ENCODE results near the gene GALNT8. TPM values are rescaled to one million over a fixed set of nuclear protein-coding genes. Genes with fewer than 3 reads are reported as not detected.

Gene GALNT8
- total and polyA plus RNA-seq, 2 donors (not counting 1 experiment from before 2014, with no cell fraction given), result 0.30 to 1.3 TPM

- H3K27me3 Mint-ChIP-seq, result peaks cover 16% of the 10 kb centered on the region
- H3K4me3 ChIP-seq (ENCODE audit: control extremely low read depth in 1 of 5, extremely low read depth in 1 of 5, insufficient read depth in 1 of 5, low read depth in 2 of 5, low read length in 4 of 5), result no peak overlapping the region
- intact Hi-C loops (cut with micrococcal nuclease), result no loop called here
- no peaks in the 10 kb centered on the region for H3K4me1 Mint-ChIP-seq
- H3K4me1 ChIP-seq (ENCODE audit: control insufficient read depth in 2 of 2, insufficient read depth in 2 of 2, low read length in 2 of 2), result no peaks in the 10 kb centered on the region
- H3K9ac ChIP-seq (ENCODE audit: low read length), result no peak overlapping the region
- H3K27ac ChIP-seq (ENCODE audit: low read length in 2 of 2), result no peak overlapping the region
- no peaks in the 10 kb centered on the region for H3K9me3 ChIP-seq (ENCODE audit: control extremely low read depth in 1 of 3, control insufficient read depth in 2 of 3, insufficient read depth in 1 of 3, low read length in 2 of 3)
- ATAC-seq (ENCODE audit: low read depth), result no peak
- H4K20me1 ChIP-seq (ENCODE audit: control insufficient read depth, insufficient read depth, low read length, poor library complexity, severe bottlenecking), result no peaks in the 10 kb centered on the region
- TF ChIP-seq EZH2 (IDR thresholded peaks at IDR 0.05; ENCODE audit: borderline replicate concordance, insufficient read depth, low read depth, low read length, poor library complexity, severe bottlenecking) (no peak), CTCF (IDR thresholded peaks at IDR 0.05) (no peak)
- ChIA-PET CTCF (no interaction called here), POLR2A (no interaction called here)
- DNase-seq, result no peak
- no peaks in the 10 kb centered on the region for H3K79me2 ChIP-seq (ENCODE audit: control insufficient read depth, insufficient read depth, low read length)
- no CpG with 5 or more reads among the region's 1 CpG for WGBS (ENCODE audit: insufficient coverage)
- no peak overlapping the region for H3K27ac Mint-ChIP-seq
- no peaks in the 10 kb centered on the region for H3K36me3 ChIP-seq (replicated peaks in 1 of 2; ENCODE audit: control extremely low read depth in 1 of 2, control insufficient read depth in 1 of 2, extremely low read depth in 1 of 2, insufficient read depth in 2 of 2, low read length in 1 of 2)
- no peaks in the 10 kb centered on the region for H3K9me3 Mint-ChIP-seq (ENCODE audit: insufficient read depth)
- no peaks in the 10 kb centered on the region for H3K27me3 ChIP-seq (replicated peaks in 1 of 4; ENCODE audit: control extremely low read depth in 1 of 4, control insufficient read depth in 3 of 4, insufficient read depth in 4 of 4, low read length in 3 of 4)
- H2AFZ ChIP-seq (ENCODE audit: insufficient read depth, low read depth, low read length, poor library complexity, severe bottlenecking), result no peak overlapping the region
- no peak overlapping the region for H3K4me3 Mint-ChIP-seq
- H3K4me2 ChIP-seq (replicated peaks; ENCODE audit: low read depth, low read length, poor library complexity, severe bottlenecking), result no peak overlapping the region
Measured at GRCh38 chr12:4710113-4710512, 10.1 kb upstream of the GALNT8 start.

GRCh38 chr12:4714879-4715278 is 5.3 kb upstream of the GALNT8 start:
- TF ChIP-seq EZH2 (IDR thresholded peaks at IDR 0.05; ENCODE audit: borderline replicate concordance, insufficient read depth, low read depth, low read length, poor library complexity, severe bottlenecking) (no peak), CTCF (IDR thresholded peaks at IDR 0.05) (no peak)
- H4K20me1 ChIP-seq (ENCODE audit: control insufficient read depth, insufficient read depth, low read length, poor library complexity, severe bottlenecking), result no peaks in the 10 kb centered on the region
- no peaks in the 10 kb centered on the region for H3K9me3 ChIP-seq (ENCODE audit: control extremely low read depth in 1 of 3, control insufficient read depth in 2 of 3, insufficient read depth in 1 of 3, low read length in 2 of 3)
- H3K27me3 Mint-ChIP-seq, result peaks cover 23% of the 10 kb centered on the region
- no peaks in the 10 kb centered on the region for H3K36me3 ChIP-seq (replicated peaks in 1 of 2; ENCODE audit: control extremely low read depth in 1 of 2, control insufficient read depth in 1 of 2, extremely low read depth in 1 of 2, insufficient read depth in 2 of 2, low read length in 1 of 2)
- H3K4me1 Mint-ChIP-seq, result no peaks in the 10 kb centered on the region
- H3K4me1 ChIP-seq (ENCODE audit: control insufficient read depth in 2 of 2, insufficient read depth in 2 of 2, low read length in 2 of 2), result no peaks in the 10 kb centered on the region
- ChIA-PET CTCF (no interaction called here), POLR2A (no interaction called here)
- no peak overlapping the region for H2AFZ ChIP-seq (ENCODE audit: insufficient read depth, low read depth, low read length, poor library complexity, severe bottlenecking)
- H3K4me2 ChIP-seq (replicated peaks; ENCODE audit: low read depth, low read length, poor library complexity, severe bottlenecking), result no peak overlapping the region
- peaks cover 0 to 3% (median 0%) of the 10 kb centered on the region in 4 experiments for H3K27me3 ChIP-seq (replicated peaks in 1 of 4; ENCODE audit: control extremely low read depth in 1 of 4, control insufficient read depth in 3 of 4, insufficient read depth in 4 of 4, low read length in 3 of 4)
- H3K9me3 Mint-ChIP-seq (ENCODE audit: insufficient read depth), result no peaks in the 10 kb centered on the region
- no peak overlapping the region for H3K27ac Mint-ChIP-seq
- no peaks in the 10 kb centered on the region for H3K79me2 ChIP-seq (ENCODE audit: control insufficient read depth, insufficient read depth, low read length)
- no peak for ATAC-seq (ENCODE audit: low read depth)
- H3K9ac ChIP-seq (ENCODE audit: low read length), result no peak overlapping the region
- WGBS (ENCODE audit: insufficient coverage), result 71% methylated on average over 4 of the region's 6 CpGs
- no peak overlapping the region for H3K4me3 ChIP-seq (ENCODE audit: control extremely low read depth in 1 of 5, extremely low read depth in 1 of 5, insufficient read depth in 1 of 5, low read depth in 2 of 5, low read length in 4 of 5)
- intact Hi-C loops (cut with micrococcal nuclease), result no loop called here
- no peak overlapping the region for H3K27ac ChIP-seq (ENCODE audit: low read length in 2 of 2)
- no peak overlapping the region for H3K4me3 Mint-ChIP-seq
- DNase-seq, result no peak

Data from B cell (primary cell).